Activated T-cell treated with anti-CD3 and anti-CD28 coated beads, Interleukin-2, amount 50 U/mL, for 4 hours (primary cell): ENCODE data around the gene SIGLEC5. TPM values are rescaled to one million over a fixed set of nuclear protein-coding genes. Genes with fewer than 3 reads are reported as not detected.

Experiments used
- total RNA-seq, 3 donors: library from RNA; stranded (reverse); gene quantifications; one replicate each; pipeline ENCODE4 v1.2.1, GENCODE V29; 2021

SIGLEC5 gene
- total RNA-seq, 3 donors from 2014 or later: 0.11 TPM; not detected in 2

Other genes with a start within 250 kb of the SIGLEC5 start
- gene LIM2, start 242.4 kb downstream of the SIGLEC5 start, total RNA-seq: under 1 TPM in 2 of 3 donors, not detected in 1; 0.58 to 0.65 TPM
- not detected for gene C19orf84, start 239.8 kb downstream of the SIGLEC5 start, total RNA-seq
- gene SIGLEC10, start 212.8 kb downstream of the SIGLEC5 start, total RNA-seq: under 1 TPM; 0.43 to 0.63 (median 0.53) TPM
- not detected for gene SIGLEC8, start 171.9 kb downstream of the SIGLEC5 start, total RNA-seq
- not detected for gene CEACAM18, start 151.9 kb downstream of the SIGLEC5 start, total RNA-seq
- gene SIGLEC12, start 128.6 kb downstream of the SIGLEC5 start, total RNA-seq: 1 to 10 TPM in 1 of 3 donors, under 1 TPM in 1, not detected in 1; 0.51 to 1.3 TPM
- under 1 TPM in 1 of 3 donors, not detected in 2; 0.32 TPM for gene SIGLEC6, start 98.7 kb downstream of the SIGLEC5 start, total RNA-seq
- gene ZNF175, start 59.1 kb downstream of the SIGLEC5 start, total RNA-seq: 1 to 10 TPM; 5.3 to 7.5 (median 6.0) TPM
- gene SIGLEC14, start 16.4 kb upstream of the SIGLEC5 start, total RNA-seq: not detected
- gene SPACA6, start 62.9 kb upstream of the SIGLEC5 start, total RNA-seq: 1 to 10 TPM; 1.6 to 2.3 (median 2.1) TPM
- gene HAS1, start 93.6 kb upstream of the SIGLEC5 start, total RNA-seq: not detected
- gene FPR1, start 121.5 kb upstream of the SIGLEC5 start, total RNA-seq: not detected
- gene FPR2, start 130.8 kb upstream of the SIGLEC5 start, total RNA-seq: not detected
- gene FPR3, start 164.8 kb upstream of the SIGLEC5 start, total RNA-seq: not detected